PFSK-1 (cell line): ENCODE measurements around the gene PDLIM1.

Experiments used
- POLR2AphosphoS5 ChIP-seq: IDR thresholded peaks from 2 replicates; pipeline ENCODE4 v1.6.1; 2012; ENCODE audit warnings: low read depth, mild to moderate bottlenecking, control low read depth, low read length, moderate library complexity
- SIN3A ChIP-seq: IDR thresholded peaks from 2 replicates; pipeline ENCODE4 v1.6.1; 2012; ENCODE audit warnings: mild to moderate bottlenecking, low read length, moderate library complexity, borderline replicate concordance; ENCODE audit not compliant: insufficient read depth

DNA sequence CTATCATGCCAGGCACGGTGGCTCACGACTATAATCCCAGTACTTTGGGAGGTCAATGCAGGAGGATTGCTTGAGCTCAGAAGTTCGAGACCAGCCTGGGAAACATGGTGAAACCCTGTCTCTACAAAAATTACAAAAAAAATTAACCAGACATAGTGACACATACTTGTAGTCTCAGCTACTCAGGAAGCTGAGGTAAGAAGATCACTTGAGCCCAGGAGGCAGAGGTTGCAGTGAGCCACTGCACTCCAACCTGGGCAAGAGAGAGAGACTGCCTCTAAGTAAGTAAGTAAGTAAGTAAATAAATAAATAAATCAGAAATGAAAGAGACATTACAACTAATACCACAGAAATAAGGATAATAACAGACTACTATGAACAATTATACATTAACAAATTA, 36.2 kb downstream of the PDLIM1 start:
- TF ChIP-seq POLR2AphosphoS5 (no peak), SIN3A (no peak)
